Thoracic aorta (tissue), 2 donors: Measurements from ENCODE around the gene TSHZ2. TPM values are rescaled to one million over a fixed set of nuclear protein-coding genes. Genes with fewer than 3 reads are reported as not detected.

Source experiments
- ATAC-seq: fragments of 150-250 bp; one replicate; pipeline ENCODE4 v1.8.0; 2017; ENCODE audit warnings: low read depth; ENCODE audit not compliant: insufficient number of reproducible peaks, low FRiP score
- DNase-seq: peaks from one replicate; pipeline ENCODE4 v3.0.0-alpha.2; 2020; ENCODE audit warnings: low spot score
- H3K27ac ChIP-seq, 2 donors: fragments of 200-600 bp; sonication (generic); 1 replicate in 1 of 2; 2 replicates in 1 of 2; pipeline ENCODE4 v1.5.1; 2016; ENCODE audit warnings: mild to moderate bottlenecking in 2 of 2, moderate library complexity in 2 of 2
- H3K27me3 ChIP-seq: fragments of 200-600 bp; sonication (generic); replicated peaks from 2 replicates; pipeline ENCODE4 v1.6.0; 2016; ENCODE audit warnings: mild to moderate bottlenecking; ENCODE audit not compliant: insufficient read depth
- H3K36me3 ChIP-seq: fragments of 200-600 bp; sonication (generic); one replicate; pipeline ENCODE4 v1.5.1; 2016
- H3K4me1 ChIP-seq, 2 donors: fragments of 200-600 bp; sonication (generic); 1 replicate in 1 of 2; 2 replicates in 1 of 2; pipeline versions ENCODE4 v1.5.1 to v1.6.0; 2016; ENCODE audit warnings: low read depth in 2 of 2, mild to moderate bottlenecking in 1 of 2; ENCODE audit not compliant: control insufficient read depth in 1 of 2
- H3K4me3 ChIP-seq: fragments of 200-600 bp; sonication (generic); 2 replicates; pipeline ENCODE4 v1.5.1; 2016; ENCODE audit warnings: mild to moderate bottlenecking
- H3K9me3 ChIP-seq: fragments of 200-600 bp; sonication (generic); 2 replicates; pipeline ENCODE4 v1.5.1; 2016
- total RNA-seq, 2 donors: library from RNA; depleted of rRNA; stranded (reverse); fragments of >200 nt; gene quantifications; one replicate each; pipeline versions ENCODE4 v1.1.0 to v1.2.3, GENCODE V29; 2016
- TF ChIP-seq, protein P1 (sequence below): fragments of 200-600 bp; sonication (generic); IDR thresholded peaks from one replicate; pipeline ENCODE4 v1.5.1; 2019; ENCODE audit warnings: antibody characterized with exemption

Gene TSHZ2
- total RNA-seq, 2 donors from 2014 or later, result 8.4 to 32.6 TPM

- Histone ChIP-seq H3K36me3 (no peaks in the 10 kb centered on the region), H3K27me3 (no peaks in the 10 kb centered on the region), H3K27ac (no peak overlapping the region), H3K9me3 (no peaks in the 10 kb centered on the region), H3K4me3 (no peak overlapping the region), H3K4me1 (no peaks in the 10 kb centered on the region)
- ATAC-seq (no peak), DNase-seq (no peak)
- TF ChIP-seq, protein P1, sequence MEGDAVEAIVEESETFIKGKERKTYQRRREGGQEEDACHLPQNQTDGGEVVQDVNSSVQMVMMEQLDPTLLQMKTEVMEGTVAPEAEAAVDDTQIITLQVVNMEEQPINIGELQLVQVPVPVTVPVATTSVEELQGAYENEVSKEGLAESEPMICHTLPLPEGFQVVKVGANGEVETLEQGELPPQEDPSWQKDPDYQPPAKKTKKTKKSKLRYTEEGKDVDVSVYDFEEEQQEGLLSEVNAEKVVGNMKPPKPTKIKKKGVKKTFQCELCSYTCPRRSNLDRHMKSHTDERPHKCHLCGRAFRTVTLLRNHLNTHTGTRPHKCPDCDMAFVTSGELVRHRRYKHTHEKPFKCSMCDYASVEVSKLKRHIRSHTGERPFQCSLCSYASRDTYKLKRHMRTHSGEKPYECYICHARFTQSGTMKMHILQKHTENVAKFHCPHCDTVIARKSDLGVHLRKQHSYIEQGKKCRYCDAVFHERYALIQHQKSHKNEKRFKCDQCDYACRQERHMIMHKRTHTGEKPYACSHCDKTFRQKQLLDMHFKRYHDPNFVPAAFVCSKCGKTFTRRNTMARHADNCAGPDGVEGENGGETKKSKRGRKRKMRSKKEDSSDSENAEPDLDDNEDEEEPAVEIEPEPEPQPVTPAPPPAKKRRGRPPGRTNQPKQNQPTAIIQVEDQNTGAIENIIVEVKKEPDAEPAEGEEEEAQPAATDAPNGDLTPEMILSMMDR, result no peak
These were observed 62.7 kb downstream of the TSHZ2 start for GRCh38 chr20:53034899-53035298.

DNA sequence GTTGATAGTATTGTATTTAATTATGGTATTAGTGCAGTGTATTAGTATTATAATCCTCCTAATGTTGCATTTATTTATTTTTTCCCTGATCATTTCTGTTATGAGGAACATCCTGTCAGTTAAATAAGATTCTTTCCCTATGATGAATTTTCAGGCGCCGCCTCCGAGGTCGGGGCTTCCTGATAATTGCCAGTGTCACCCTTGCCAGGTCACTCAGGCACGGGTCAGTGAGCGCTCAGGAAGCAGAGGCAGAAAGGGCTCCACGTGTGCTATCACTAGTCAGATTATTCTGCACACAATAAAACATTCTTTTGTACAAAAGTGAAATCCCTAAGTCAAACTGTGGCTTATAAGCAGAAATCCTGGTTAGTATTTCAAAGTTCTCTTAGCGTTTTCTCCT lies 64.8 kb downstream of the TSHZ2 start:
- Histone ChIP-seq H3K4me1 (no peaks in the 10 kb centered on the region), H3K27ac (no peak overlapping the region), H3K27me3 (no peaks in the 10 kb centered on the region), H3K4me3 (no peak overlapping the region), H3K9me3 (no peaks in the 10 kb centered on the region), H3K36me3 (no peaks in the 10 kb centered on the region)
- TF ChIP-seq, protein P1, result no peak
- ATAC-seq (no peak), DNase-seq (no peak)

DNA sequence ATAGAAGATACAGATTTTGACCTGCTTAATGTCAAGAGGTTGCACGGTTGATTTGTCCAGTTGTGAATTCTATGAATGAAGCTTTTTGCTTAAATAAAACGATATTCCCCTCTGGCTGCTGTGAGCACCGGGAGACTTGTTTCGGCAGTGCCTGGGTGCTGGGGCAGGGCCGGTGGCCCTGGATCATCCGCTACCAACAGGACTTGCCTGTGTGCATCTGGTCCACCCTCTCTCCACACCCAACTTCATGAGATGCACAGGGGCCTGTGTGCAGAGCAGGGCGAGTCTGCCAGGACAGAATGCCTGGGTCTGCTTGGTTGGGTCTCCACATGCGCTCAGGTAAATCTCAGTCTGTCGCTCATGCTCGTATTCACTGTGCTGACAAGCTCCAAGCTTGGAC lies 65.5 kb downstream of the TSHZ2 start:
- H3K27ac ChIP-seq, result no peak overlapping the region
- no peak for DNase-seq
- ATAC-seq, result no peak

DNA sequence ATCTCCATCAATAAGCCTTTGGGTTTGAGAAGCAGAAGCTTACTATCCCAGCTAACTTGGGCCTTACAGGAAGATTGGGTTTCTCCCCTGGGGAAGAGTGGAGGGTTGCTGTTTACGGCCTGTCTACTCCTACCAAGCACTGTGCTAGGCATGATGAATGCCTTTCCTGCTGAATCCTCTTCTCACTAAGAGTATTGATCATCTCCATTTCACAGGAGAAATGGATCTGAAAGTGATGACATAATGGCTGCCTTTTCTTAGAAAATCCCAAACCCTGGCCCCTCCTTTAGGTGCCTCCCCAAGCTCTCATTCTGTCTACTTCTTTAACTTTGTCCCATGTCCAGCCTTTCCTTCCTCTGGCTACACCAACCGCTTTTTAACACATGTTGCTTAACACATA lies 66.1 kb downstream of the TSHZ2 start:
- Histone ChIP-seq H3K27ac (no peak overlapping the region), H3K4me1 (no peaks in the 10 kb centered on the region), H3K4me3 (no peak overlapping the region), H3K36me3 (no peaks in the 10 kb centered on the region), H3K27me3 (no peaks in the 10 kb centered on the region), H3K9me3 (no peaks in the 10 kb centered on the region)
- ATAC-seq, result no peak
- DNase-seq, result no peak
- TF ChIP-seq, protein P1, result no peak

More for the DNA sequence above, 65.5 kb downstream of the TSHZ2 start:
- Histone ChIP-seq H3K4me3 (no peak overlapping the region), H3K4me1 (no peaks in the 10 kb centered on the region), H3K27me3 (no peaks in the 10 kb centered on the region), H3K36me3 (no peaks in the 10 kb centered on the region), H3K9me3 (no peaks in the 10 kb centered on the region)
- TF ChIP-seq, protein P1, result no peak

DNA sequence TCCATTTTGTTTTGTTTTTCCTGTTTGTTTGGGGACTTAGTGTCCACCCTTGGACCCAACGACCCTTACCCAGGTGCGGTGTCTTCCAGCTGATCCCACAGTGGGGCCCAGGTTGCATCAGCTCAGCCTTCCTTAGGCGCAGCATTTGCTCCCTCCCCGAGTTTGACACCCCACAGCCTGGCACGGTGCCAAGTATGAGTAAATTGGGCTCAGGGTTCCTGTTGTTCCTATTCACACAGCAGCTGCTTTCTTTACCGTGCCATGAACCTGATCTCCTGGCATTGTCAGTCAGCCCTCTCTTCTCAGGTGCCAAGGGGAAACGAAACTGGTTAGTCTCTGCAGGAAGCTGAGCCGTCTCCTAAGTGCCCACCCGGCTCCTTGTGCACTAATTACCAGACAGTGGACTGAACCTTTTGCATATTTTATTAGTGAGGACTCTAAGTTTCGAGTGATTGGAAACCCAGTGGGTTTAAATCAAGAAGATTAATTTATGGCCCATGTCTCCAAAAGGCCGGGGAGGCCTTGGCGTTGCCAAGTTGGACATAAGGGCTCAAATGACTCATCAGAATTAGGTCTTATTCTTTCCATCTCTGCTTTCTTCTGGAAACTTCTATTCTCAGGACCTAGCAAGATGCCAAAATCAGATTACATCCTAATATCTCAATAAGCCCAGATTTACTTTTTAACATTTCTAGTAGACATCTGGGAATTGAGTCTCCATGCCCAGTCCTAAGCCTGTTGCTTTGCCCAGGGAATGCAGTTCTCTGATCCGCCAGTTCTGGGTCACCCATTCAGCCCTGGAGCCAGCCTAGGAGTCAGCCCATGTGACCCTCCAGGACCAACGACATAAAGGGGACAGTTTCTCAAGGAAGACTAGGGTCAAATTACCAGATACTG lies 68.8 kb downstream of the TSHZ2 start:
- no peak for ATAC-seq
- no peak for DNase-seq
- no peaks in the 10 kb centered on the region for H3K36me3 ChIP-seq
- H3K27ac ChIP-seq, result no peak overlapping the region
- no peaks in the 10 kb centered on the region for H3K4me1 ChIP-seq
- no peak overlapping the region for H3K4me3 ChIP-seq
- no peaks in the 10 kb centered on the region for H3K27me3 ChIP-seq
- H3K9me3 ChIP-seq, result no peaks in the 10 kb centered on the region
- TF ChIP-seq, protein P1, result no peak
